K562 (cell line): ENCODE measurements around the gene NCOA1. TPM values are rescaled to one million over a fixed set of nuclear protein-coding genes. Genes with fewer than 3 reads are reported as not detected.

Experiments
- ADNP ChIP-seq: fragments of 200-800 bp; sonication (Bioruptor generic); IDR thresholded peaks from 2 replicates; pipeline ENCODE4 v1.6.1; 2016; ENCODE audit warnings: missing genetic modification characterization, missing compliant biosample characterization
- EP400 ChIP-seq: fragments of 450-650 bp; IDR thresholded peaks from 2 replicates; pipeline ENCODE4 v1.6.1; 2017; ENCODE audit warnings: antibody characterized with exemption, mild to moderate bottlenecking, moderate library complexity
- FOS ChIP-seq: IDR thresholded peaks from 3 replicates; pipeline ENCODE4 v1.6.1; 2011; ENCODE audit not compliant: insufficient read length; ENCODE audit errors: extremely low read depth
- FOXM1 ChIP-seq, 2 experiments: fragments of 450-650 bp in 1 of 2; sonication (generic) in 1 of 2; formaldehyde crosslinking in 1 of 2; IDR thresholded peaks; 2 replicates each; pipeline versions ENCODE4 v1.6.1 to v1.9.0; 2017 to 2022; ENCODE audit warnings: low read depth in 2 of 2, mild to moderate bottlenecking in 2 of 2, missing genetic modification reagents in 1 of 2, moderate library complexity in 1 of 2
- GATAD2A ChIP-seq: fragments of 450-650 bp; IDR thresholded peaks from 2 replicates; pipeline ENCODE4 v1.6.1; 2017
- NR1H2 ChIP-seq: sonication (generic); formaldehyde crosslinking; IDR thresholded peaks from 2 replicates; pipeline ENCODE4 v1.4.0; 2020; ENCODE audit warnings: mild to moderate bottlenecking, missing genetic modification reagents
- PRMT5 ChIP-seq: sonication (generic); formaldehyde crosslinking; IDR thresholded peaks from 2 replicates; pipeline ENCODE4 v1.5.0; 2020; ENCODE audit warnings: missing genetic modification reagents
- RCOR1 ChIP-seq, 2 experiments: IDR thresholded peaks; 2 replicates each; pipeline ENCODE4 v1.6.1; 2012; ENCODE audit warnings: low read depth in 2 of 2, low read length in 2 of 2, borderline replicate concordance in 1 of 2, improper control_type of control experiment in 1 of 2
- RNF2 ChIP-seq: sonication (generic); IDR thresholded peaks from 2 replicates; pipeline ENCODE4 v1.6.1; 2016
- RREB1 ChIP-seq: fragments of 250-450 bp; sonication (Bioruptor Pico); IDR thresholded peaks from 2 replicates; pipeline ENCODE4 v1.4.0; 2020
- SMARCE1 ChIP-seq: fragments of 450-650 bp; IDR thresholded peaks from 2 replicates; pipeline ENCODE4 v1.7.1; 2016; ENCODE audit warnings: mild to moderate bottlenecking
- TCF7L2 ChIP-seq: fragments of 150-350 bp; IDR thresholded peaks from 2 replicates; pipeline ENCODE4 v1.6.1; 2016; ENCODE audit warnings: low read depth, mild to moderate bottlenecking, low read length, moderate library complexity
- THAP7 ChIP-seq: fragments of 250-450 bp; sonication (Bioruptor Pico); IDR thresholded peaks from 2 replicates; pipeline ENCODE4 v1.5.0; 2021
- U2AF2 ChIP-seq: fragments of 200-400 bp; formaldehyde crosslinking; optimal IDR thresholded peaks from 2 replicates; pipeline ENCODE3; 2017; ENCODE audit warnings: low read depth, mild to moderate bottlenecking, low read length
- polyA plus RNA-seq, 8 experiments: library from polyadenylated mRNA; depleted of rRNA in 4 of 8; stranded (reverse) in 5 of 8; unstranded in 3 of 8; fragments of >200 nt; fragmentation: Nextera tagmentation in 2 of 8; fragmentation: Illumina TruSeq in 1 of 8; extraction: Ambion mirVana in 2 of 8; extraction: Trizol in 1 of 8; gene quantifications; 2 replicates each; pipeline versions ENCODE4 v1.2.1 to v1.2.3, GENCODE V29; 2011 to 2014; ENCODE audit warnings: inconsistent platforms in 1 of 8, missing spikeins in 1 of 8
- total RNA-seq, 7 experiments: library from RNA; depleted of rRNA in 6 of 7; stranded (reverse); fragments of >200 nt in 6 of 7; fragmentation: Illumina TruSeq in 2 of 7; extraction: Trizol in 2 of 7; gene quantifications; 2 replicates each; pipeline versions ENCODE4 v1.2.1 to v1.2.3, GENCODE V29; 2011 to 2021; ENCODE audit warnings: low replicate concordance in 1 of 7
- TF ChIP-seq, protein P1 (sequence below), 2 experiments: fragments of 150-350 bp in 1 of 2; IDR thresholded peaks; 2 replicates each; pipeline ENCODE4 v1.6.1; 2012 to 2016; ENCODE audit warnings: low read depth in 2 of 2, low read length in 2 of 2, mild to moderate bottlenecking in 1 of 2, moderate library complexity in 1 of 2
- TF ChIP-seq, protein P2 (sequence below), 2 experiments: IDR thresholded peaks; 2 replicates each; pipeline ENCODE4 v1.6.1; 2012; ENCODE audit warnings: improper control_type of control experiment in 2 of 2, low read depth in 2 of 2, low read length in 2 of 2, borderline replicate concordance in 1 of 2

The NCOA1 gene
- total and polyA plus RNA-seq, 9 of the 15 experiments (the other 6 are each of a cell fraction or from before 2014, with no cell fraction given): 4.9 to 25.7 (median 17.0) TPM

- TF ChIP-seq, protein P1, sequence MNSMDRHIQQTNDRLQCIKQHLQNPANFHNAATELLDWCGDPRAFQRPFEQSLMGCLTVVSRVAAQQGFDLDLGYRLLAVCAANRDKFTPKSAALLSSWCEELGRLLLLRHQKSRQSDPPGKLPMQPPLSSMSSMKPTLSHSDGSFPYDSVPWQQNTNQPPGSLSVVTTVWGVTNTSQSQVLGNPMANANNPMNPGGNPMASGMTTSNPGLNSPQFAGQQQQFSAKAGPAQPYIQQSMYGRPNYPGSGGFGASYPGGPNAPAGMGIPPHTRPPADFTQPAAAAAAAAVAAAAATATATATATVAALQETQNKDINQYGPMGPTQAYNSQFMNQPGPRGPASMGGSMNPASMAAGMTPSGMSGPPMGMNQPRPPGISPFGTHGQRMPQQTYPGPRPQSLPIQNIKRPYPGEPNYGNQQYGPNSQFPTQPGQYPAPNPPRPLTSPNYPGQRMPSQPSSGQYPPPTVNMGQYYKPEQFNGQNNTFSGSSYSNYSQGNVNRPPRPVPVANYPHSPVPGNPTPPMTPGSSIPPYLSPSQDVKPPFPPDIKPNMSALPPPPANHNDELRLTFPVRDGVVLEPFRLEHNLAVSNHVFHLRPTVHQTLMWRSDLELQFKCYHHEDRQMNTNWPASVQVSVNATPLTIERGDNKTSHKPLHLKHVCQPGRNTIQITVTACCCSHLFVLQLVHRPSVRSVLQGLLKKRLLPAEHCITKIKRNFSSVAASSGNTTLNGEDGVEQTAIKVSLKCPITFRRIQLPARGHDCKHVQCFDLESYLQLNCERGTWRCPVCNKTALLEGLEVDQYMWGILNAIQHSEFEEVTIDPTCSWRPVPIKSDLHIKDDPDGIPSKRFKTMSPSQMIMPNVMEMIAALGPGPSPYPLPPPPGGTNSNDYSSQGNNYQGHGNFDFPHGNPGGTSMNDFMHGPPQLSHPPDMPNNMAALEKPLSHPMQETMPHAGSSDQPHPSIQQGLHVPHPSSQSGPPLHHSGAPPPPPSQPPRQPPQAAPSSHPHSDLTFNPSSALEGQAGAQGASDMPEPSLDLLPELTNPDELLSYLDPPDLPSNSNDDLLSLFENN (IDR thresholded peaks at IDR 0.05; ENCODE audit: low read depth in 2 of 2, low read length in 2 of 2): 0 out of 4 replicates have a peak, but pooled peaks of 1 of the 2 experiments have one; percentile 64
- peak; percentile 46; the same call in 1 of the 2 replicates for TF ChIP-seq RNF2
- TF ChIP-seq FOS: no peak
- TF ChIP-seq PRMT5: no peak
- TF ChIP-seq U2AF2: no peak
- no peak for TF ChIP-seq TCF7L2
- no peak for TF ChIP-seq RREB1
- peak; percentile 23; the same call in 1 of the 2 replicates for TF ChIP-seq EP400
- TF ChIP-seq NR1H2 (CRISPR knock-in tag): no peak
- TF ChIP-seq RCOR1 (IDR thresholded peaks at IDR 0.05; ENCODE audit: borderline replicate concordance in 1 of 2, low read depth in 2 of 2, low read length in 2 of 2): peak in 1 of 2 experiments; percentile 78; a peak in 2 of 4 replicates
- no peak for TF ChIP-seq THAP7 (CRISPR knock-in tag)
- peak; percentile 56; the same call in 1 of the 2 replicates for TF ChIP-seq SMARCE1
- TF ChIP-seq ADNP (tag): peak; percentile 15; the same call in 1 of the 2 replicates
- TF ChIP-seq, protein P2, sequence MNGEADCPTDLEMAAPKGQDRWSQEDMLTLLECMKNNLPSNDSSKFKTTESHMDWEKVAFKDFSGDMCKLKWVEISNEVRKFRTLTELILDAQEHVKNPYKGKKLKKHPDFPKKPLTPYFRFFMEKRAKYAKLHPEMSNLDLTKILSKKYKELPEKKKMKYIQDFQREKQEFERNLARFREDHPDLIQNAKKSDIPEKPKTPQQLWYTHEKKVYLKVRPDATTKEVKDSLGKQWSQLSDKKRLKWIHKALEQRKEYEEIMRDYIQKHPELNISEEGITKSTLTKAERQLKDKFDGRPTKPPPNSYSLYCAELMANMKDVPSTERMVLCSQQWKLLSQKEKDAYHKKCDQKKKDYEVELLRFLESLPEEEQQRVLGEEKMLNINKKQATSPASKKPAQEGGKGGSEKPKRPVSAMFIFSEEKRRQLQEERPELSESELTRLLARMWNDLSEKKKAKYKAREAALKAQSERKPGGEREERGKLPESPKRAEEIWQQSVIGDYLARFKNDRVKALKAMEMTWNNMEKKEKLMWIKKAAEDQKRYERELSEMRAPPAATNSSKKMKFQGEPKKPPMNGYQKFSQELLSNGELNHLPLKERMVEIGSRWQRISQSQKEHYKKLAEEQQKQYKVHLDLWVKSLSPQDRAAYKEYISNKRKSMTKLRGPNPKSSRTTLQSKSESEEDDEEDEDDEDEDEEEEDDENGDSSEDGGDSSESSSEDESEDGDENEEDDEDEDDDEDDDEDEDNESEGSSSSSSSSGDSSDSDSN (IDR thresholded peaks at IDR 0.05; ENCODE audit: borderline replicate concordance in 1 of 2, low read depth in 2 of 2, low read length in 2 of 2): 0 out of 4 replicates have a peak, but pooled peaks of 1 of the 2 experiments have one; percentile 62
- no peak for TF ChIP-seq GATAD2A
- TF ChIP-seq FOXM1 (IDR thresholded peaks at IDR 0.05; ENCODE audit: low read depth): peak; percentile 52; the same call in 1 of the 2 replicates
- no peak for TF ChIP-seq FOXM1 (CRISPR knock-in tag; IDR thresholded peaks at IDR 0.05; ENCODE audit: low read depth)
Measured at GRCh38 chr2:24461685-24462084, 29.4 kb upstream of the NCOA1 start (continued).
